NCI-H2171 (cell line): ENCODE results near the gene FMO3.

Experiments
- DNase-seq: peaks from one replicate; lab custom pipeline; 2025; lab: John Stamatoyannopoulos, UW

The FMO3 gene

GRCh38 chr1:171116676-171117075 is 26.0 kb downstream of the FMO3 start:
- no peak for DNase-seq

DNA sequence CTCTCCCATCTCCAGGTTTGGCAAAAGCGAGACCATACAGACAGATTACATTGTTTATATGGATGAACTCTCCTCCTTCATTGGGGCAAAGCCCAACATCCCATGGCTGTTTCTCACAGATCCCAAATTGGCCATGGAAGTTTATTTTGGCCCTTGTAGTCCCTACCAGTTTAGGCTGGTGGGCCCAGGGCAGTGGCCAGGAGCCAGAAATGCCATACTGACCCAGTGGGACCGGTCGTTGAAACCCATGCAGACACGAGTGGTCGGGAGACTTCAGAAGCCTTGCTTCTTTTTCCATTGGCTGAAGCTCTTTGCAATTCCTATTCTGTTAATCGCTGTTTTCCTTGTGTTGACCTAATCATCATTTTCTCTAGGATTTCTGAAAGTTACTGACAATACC is 26.4 kb downstream of the FMO3 start:
- no peak for DNase-seq

GRCh38 chr1:171119648-171120047 is 28.9 kb downstream of the FMO3 start:
- no peak for DNase-seq

DNA sequence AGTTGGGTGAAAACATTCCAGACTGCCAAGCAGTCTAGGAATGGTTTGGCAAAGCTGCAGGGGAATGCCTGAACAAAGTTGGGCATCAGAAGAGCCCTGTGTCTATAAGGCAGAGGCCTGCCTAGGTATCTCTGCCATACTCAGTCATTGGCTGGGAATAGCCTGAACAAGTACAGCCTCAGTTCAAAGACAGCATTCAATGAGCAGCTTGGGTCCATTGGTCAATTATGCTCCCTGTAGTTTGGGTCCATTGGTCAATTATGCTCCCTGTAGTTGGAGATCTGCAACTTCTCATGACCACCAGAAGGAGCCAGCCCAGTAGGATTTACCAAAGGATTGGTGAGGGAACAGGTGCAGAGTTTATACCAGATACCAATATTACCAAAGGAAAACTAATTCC is 31.6 kb downstream of the FMO3 start:
- DNase-seq: no peak

DNA sequence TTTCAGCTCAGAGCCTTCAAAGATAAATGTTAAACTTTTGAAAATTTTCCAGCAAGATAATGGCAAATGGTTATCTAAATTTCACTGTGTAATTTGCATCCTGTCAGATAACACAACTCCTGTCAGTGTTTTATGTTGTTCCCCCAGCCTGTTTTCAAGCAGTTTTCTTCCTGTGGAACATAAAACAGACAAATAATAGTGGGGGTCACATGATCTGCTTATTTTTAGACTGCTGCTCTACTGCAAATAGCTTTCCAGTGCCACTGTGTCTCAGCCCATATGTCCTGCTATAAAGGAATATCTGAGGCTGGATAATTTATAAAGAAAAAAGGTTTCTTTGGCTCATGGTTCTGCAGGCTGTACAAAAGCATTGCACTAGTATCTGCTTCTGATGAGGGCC is 32.2 kb downstream of the FMO3 start:
- DNase-seq: no peak

DNA sequence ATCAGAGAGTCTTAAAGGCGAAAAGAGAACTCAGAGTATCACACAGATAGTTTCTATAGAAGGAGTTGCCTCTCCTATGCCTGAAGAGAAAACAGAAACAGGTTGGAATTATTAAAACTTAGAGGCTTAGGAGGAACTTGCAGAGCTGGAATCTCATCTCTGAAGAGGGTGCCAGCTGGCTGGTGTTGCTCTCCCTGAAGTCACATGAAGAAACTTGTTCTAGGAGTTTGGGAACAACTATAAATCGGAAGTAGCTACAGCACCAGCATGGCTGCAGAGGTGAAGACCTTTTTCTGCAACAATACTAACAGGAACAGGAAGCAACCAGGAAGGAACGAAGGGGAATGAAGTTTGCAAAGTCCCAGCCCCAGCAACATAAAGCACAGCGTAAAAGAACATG is 35.8 kb downstream of the FMO3 start:
- DNase-seq: no peak

DNA sequence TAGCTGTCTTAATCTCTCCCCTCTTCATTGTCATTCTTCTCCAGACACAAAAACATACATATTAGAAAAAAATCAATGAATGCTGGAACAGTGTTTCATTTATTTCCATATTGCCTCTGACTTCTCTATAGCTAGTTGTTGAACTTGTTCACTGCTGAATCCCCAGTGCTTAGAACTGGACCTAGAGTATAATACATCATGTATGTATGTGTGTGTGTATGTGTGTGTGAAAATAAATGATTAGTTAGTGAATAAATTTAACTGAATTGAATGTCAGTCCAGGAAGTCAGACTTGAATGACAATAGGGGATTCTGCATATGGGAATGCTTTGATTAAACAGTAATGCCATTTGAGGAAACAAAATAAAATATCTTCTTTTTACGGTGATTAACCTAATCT is 36.4 kb downstream of the FMO3 start:
- no peak for DNase-seq

DNA sequence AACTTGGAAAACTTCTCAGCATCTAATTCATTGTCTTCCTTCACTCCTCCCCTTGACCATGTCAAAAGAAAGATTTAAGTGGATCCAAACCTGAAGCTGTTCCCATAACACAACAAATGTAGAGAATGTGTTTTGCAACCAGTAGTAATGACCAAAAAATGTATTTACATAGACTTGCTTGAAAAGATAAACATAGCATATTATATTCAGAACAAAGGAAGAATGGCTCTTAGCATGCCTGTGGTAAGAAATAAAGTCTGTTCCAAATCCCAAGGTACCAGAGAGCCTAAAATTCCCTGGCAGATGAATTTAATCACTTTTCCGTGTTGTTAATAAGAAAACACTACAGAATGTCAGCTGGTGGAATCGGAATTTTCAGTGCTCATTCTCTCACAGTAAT is 36.8 kb downstream of the FMO3 start:
- no peak for DNase-seq

GRCh38 chr1:171128463-171128862 is 37.8 kb downstream of the FMO3 start:
- DNase-seq: no peak

GRCh38 chr1:171134204-171134923 is 43.7 kb downstream of the FMO3 start:
- DNase-seq: no peak

- no peak for DNase-seq
Measured at GRCh38 chr1:171137580-171137979, 46.9 kb downstream of the FMO3 start.

GRCh38 chr1:171138980-171139379 is 48.3 kb downstream of the FMO3 start:
- no peak for DNase-seq

DNA sequence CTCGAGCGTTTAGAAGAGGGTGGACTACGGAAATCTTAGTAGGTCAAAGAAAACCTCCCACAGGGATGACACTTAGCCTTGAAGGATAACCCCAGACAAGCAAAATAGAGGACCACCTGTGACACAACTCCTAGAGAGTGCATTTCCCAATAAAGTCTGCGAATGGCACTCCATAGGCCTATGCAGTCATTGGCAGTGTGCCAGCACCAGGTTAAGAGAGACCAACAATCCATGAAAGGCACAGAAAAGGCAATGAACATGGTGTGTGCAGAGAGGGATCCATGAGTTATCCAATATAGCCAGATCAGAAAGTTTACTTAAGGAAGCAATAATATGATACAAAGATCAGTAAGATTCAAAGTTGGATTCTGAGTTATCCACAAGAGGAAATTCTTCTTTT is 49.2 kb downstream of the FMO3 start:
- no peak for DNase-seq

DNA sequence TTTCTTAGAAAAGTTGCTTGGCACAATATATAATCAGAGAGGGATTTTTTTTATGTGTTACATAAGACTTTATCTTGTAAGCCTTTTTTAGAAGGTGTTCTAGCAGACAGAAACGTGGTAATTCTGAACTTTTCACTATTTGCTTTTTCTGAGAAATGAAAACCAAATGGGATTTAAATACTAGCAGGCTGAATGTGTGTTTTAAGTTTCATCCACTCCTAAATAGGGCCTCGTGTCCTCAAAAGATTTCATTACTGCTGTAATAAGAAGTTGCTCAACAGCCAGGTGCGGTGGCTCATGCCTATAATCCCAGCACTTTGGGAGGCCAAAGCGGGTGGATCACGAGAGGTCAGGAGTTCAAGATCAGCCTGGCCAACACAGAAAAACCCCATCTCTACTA is 49.7 kb downstream of the FMO3 start:
- no peak for DNase-seq

DNA sequence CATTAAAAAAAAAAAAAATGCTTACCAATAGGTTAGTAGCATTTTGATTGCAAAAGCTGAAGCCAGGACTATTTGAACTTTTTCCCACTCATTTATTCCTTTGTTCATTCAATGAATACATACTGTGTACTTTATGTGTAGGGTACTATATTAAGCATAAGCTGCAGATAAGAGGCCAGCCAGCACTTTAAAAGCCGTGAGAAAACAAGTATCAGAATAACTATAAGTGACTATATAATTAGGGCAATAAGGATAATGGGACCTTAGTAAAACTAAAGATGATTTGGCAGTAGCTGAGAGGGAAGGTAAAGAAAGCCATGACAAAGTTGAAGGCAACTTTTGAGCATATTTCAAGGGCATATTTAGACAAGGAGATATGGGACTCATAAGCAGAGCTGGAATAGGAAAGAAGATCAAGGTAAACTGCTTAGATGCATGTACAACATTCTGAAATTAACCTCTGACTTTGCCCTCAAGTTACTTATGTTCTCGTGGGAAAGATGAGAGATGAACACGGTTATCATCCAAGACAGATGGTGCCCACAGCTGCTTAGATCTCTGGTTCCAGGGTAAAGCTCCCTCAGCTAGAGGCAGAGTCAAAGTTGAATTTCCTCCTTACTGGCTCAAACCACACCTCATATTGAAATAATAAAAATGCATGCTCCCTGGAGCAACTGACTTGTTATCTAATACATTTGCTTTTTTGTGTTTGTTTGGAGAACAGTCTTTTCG is 50.4 kb downstream of the FMO3 start:
- no peak for DNase-seq

DNA sequence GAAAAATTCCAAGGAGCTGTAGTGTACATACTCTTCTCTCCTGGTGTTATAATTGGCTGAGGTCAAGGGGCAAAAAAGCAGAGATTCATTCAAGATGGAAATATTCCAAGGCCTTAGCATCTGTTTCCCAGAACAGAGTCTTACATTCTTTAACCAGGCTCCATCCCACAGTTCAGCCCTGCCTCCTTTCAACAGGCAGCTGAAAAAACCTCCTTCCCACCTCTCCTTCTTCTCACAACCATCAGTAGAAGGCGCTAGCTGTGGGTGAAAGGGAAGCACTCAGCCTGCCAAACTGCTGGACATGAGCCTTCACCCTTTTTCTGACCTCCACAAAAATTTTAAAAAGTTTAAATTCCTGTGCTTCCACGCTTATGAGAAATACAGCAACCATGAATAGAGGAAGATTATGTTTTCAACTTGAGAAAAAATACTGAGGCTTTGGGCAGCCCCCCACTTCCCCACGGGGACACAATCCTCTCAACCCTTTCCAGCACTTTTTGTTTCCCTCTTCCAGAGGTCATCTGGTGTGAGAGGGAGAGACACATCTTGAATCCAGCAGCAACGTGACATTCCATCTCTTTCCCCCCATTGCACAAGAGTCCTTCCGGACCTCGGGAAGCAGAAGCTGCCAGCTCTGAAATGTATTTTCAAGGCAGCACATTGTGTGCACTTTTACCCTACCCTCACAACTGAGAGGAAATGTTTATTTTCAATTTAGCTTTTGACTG is 51.1 kb downstream of the FMO3 start:
- no peak for DNase-seq

DNA sequence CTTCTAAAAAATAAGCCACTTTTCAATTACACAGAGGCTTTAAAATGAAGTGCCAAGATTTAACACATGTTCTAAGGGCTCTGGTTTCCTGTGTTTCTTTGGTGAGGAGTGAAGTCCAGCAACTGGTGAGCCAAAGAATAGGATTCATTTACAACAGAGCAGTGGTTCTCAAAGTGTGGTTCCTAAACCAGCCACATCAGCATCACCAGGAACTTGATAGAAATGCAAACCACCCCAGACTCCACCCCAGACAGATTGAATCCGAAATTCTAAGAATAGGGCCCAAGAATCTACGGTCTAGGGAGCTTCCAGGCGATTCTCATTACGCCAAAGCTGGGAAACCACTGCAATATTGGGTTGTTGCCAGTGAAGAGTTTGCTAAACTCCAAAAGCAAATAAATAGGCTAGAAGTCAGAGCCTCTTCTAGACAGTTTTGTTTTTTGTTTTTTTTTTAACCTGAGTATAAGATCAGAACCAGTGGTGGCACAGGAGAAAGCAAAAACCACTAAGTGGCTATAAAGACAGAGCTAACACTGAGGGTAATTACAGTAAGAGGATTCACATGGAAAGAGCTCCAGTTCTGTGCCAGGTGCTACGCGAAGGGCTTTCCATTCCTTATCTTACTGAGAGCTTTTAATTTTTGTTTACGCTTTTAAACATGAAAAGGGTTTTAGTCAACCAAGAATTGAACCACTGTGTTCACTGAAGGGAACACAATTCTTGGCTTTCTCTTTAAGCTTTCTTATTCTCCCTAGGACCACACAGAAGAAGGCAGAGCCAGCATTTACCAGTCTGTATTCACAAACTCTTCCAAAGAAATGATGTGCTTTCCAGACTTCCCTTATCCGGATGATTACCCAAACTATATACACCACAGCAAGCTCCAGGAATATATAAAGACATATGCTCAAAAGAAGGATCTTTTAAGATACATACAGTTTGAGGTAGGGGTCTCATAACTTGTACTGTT is 52.0 kb downstream of the FMO3 start:
- no peak for DNase-seq

GRCh38 chr1:171150156-171150555 is 59.5 kb downstream of the FMO3 start:
- DNase-seq: no peak

DNA sequence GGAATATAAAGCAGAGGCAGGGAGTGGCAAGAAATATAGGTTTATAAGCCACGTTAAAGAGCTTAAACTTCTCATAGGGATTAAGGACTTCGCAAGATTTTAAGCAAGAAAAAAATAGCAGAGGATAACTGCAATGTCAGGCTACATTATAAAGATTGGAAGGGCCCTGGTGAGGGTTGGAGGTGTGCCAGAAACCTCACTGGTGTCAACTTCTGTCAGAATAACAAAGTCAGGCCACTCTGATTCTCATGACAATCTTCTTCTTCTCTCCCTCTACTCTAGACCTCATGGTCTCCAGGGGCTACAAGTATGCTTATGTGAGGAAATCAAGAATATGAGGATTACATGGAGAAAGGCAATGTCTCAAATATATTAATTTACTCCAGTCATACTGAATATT is 61.8 kb downstream of the FMO3 start:
- no peak for DNase-seq

DNA sequence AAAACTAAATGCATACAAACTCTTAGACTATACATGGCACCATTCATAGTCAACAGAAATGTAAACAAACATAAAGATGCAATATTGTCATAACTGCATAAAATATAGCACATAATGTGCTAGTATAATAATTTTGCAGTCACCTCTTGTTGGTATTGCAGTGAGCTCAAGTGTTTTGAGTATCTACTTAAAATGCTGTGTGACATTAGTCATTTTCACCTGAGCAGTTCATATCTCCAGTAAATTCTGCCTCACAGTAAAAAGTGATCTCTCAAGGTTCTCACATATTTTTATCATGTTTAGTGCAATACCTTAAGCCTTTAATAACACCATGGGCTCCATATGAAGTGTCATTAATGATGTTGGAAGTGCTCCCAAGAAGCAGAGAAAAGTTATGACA is 64.8 kb downstream of the FMO3 start:
- DNase-seq: no peak

DNA sequence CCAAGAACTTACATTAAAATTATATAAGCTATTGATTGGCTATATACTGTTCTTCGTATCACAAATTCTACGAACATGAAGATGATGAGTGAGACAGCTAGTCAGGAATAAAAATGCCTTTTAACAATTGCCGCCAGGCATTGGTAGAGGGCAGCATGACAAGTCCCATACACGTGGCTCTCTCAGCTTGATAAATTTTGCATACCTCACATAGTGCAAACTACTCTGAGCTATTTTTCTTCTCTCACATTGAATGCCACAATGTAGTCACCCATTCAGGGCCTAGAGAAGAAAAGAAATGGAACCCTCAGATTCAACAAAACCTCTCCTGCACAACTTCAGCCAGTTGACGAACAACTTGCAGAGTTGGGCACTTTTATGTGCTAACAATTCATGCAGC is 67.4 kb downstream of the FMO3 start:
- DNase-seq: no peak

DNA sequence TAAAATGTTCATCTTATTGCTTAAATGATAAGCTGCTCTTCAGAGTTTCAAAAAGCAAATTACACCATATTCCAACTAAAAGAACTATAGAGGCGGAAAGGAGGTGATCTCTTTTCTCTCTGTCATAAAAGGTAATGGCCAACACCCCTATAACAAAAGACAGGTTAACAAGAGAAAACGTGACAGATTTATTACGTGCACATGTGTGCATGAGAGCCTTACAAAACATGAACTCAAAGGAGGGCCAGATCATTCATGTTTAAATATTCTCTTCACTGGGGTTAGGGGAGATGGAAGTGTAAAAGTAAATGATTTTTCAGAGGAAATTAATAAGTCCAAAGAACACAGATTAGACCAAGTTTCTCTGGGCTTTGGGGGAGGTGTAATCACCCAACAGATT is 67.8 kb downstream of the FMO3 start:
- DNase-seq: no peak
